Lower lobe of right lung (tissue), 2 donors: ENCODE results near the gene EREG. TPM values are rescaled to one million over a fixed set of nuclear protein-coding genes. Genes with fewer than 3 reads are reported as not detected.
A peak's percentile ranks its signal among the peaks of the same experiment; 100 is the strongest.

Experiments
- ATAC-seq, 2 donors: fragments of 200-7000 bp; cut with Tn5 transposase; one replicate each; pipeline ENCODE4 v1.9.1; 2020 to 2022; ENCODE audit warnings: mild to moderate bottlenecking in 2 of 2, moderate library complexity in 2 of 2
- DNase-seq: peaks from one replicate; pipeline ENCODE4 v3.0.0-alpha.2; 2020
- H3K27ac ChIP-seq: fragments of 200-600 bp; one replicate; pipeline ENCODE4 v1.8.0; 2022
- H3K27me3 ChIP-seq: fragments of 200-600 bp; one replicate; pipeline ENCODE4 v1.8.0; 2022; ENCODE audit warnings: low read depth
- H3K36me3 ChIP-seq: fragments of 200-600 bp; one replicate; pipeline ENCODE4 v1.8.0; 2022; ENCODE audit warnings: mild to moderate bottlenecking
- H3K4me1 ChIP-seq: fragments of 200-600 bp; one replicate; pipeline ENCODE4 v1.8.0; 2022
- H3K4me3 ChIP-seq: fragments of 200-600 bp; one replicate; pipeline ENCODE4 v1.8.0; 2022; ENCODE audit warnings: mild to moderate bottlenecking
- H3K9me3 ChIP-seq: fragments of 200-600 bp; one replicate; pipeline ENCODE4 v1.8.0; 2022
- CTCF ChIP-seq: fragments of 200-600 bp; IDR thresholded peaks from one replicate; pipeline ENCODE4 v1.8.0; 2022; ENCODE audit warnings: antibody characterized with exemption, mild to moderate bottlenecking
- intact Hi-C: fragments of 100-400 bp; cut with DNase I; formaldehyde crosslinking; loops from one replicate; pipeline ENCODE4 v1.11.0; 2022
- total RNA-seq: library from RNA; stranded (reverse); fragmentation: NEBNext Ultra II Directional; extraction: Animal tissue kit (Norgen Biotek cat#: 25700); gene quantifications from one replicate; pipeline ENCODE4 v1.2.1, GENCODE V29; 2021
- donor health status: DM: no; HTN: yes; CAD: no; lungs with severe emphysema.

Gene EREG
- total RNA-seq, 1 donor from 2014 or later = 1.1 TPM

- no peak for TF ChIP-seq CTCF
- ATAC-seq = no peak
- Histone ChIP-seq H3K9me3 (no peaks in the 10 kb centered on the region), H3K27ac (no peak overlapping the region), H3K4me1 (no peaks in the 10 kb centered on the region), H3K4me3 (no peak overlapping the region), H3K36me3 (no peaks in the 10 kb centered on the region), H3K27me3 (no peaks in the 10 kb centered on the region)
- intact Hi-C loops = no loop called here
- no peak for DNase-seq
These were observed 50.8 kb downstream of the EREG start for GRCh38 chr4:74415602-74416300.

- TF ChIP-seq CTCF = no peak
- DNase-seq = no peak
- intact Hi-C loops = no loop called here
- Histone ChIP-seq H3K4me1 (peaks cover 6% of the 10 kb centered on the region), H3K36me3 (no peaks in the 10 kb centered on the region), H3K9me3 (no peaks in the 10 kb centered on the region), H3K27me3 (no peaks in the 10 kb centered on the region), H3K27ac (no peak overlapping the region), H3K4me3 (no peak overlapping the region)
- no peak for ATAC-seq
These were observed 53.2 kb downstream of the EREG start for GRCh38 chr4:74418063-74418670.

- ATAC-seq (no peak), DNase-seq (no peak)
- no peak overlapping the region for H3K4me3 ChIP-seq
- no peaks in the 10 kb centered on the region for H3K36me3 ChIP-seq
- no peaks in the 10 kb centered on the region for H3K27me3 ChIP-seq
- no peaks in the 10 kb centered on the region for H3K9me3 ChIP-seq
- peaks cover 6% of the 10 kb centered on the region for H3K4me1 ChIP-seq
- intact Hi-C loops = no loop called here
- TF ChIP-seq CTCF = no peak
- H3K27ac ChIP-seq = no peak overlapping the region
These were observed 55.9 kb downstream of the EREG start for GRCh38 chr4:74420863-74421262.

GRCh38 chr4:74423104-74423503 is 58.2 kb downstream of the EREG start:
- no peaks in the 10 kb centered on the region for H3K27me3 ChIP-seq
- no peaks in the 10 kb centered on the region for H3K36me3 ChIP-seq
- intact Hi-C loops = no loop called here
- TF ChIP-seq CTCF = no peak
- H3K27ac ChIP-seq = no peak overlapping the region
- H3K9me3 ChIP-seq = no peaks in the 10 kb centered on the region
- peak; percentile 33 to 45 for ATAC-seq
- no peak overlapping the region for H3K4me3 ChIP-seq
- peaks cover 6% of the 10 kb centered on the region for H3K4me1 ChIP-seq
- no peak for DNase-seq

- Histone ChIP-seq H3K4me1 (peaks cover 6% of the 10 kb centered on the region), H3K9me3 (no peaks in the 10 kb centered on the region), H3K27ac (no peak overlapping the region), H3K36me3 (no peaks in the 10 kb centered on the region), H3K4me3 (no peak overlapping the region), H3K27me3 (no peaks in the 10 kb centered on the region)
- DNase-seq = no peak
- TF ChIP-seq CTCF = no peak
- intact Hi-C loops = no loop called here
- ATAC-seq = no peak
These were observed 59.2 kb downstream of the EREG start for GRCh38 chr4:74424111-74424510.
